GM18519 (cell line): ENCODE measurements around the gene TP53RK.

Experiments used
- ATAC-seq: cut with Tn5 transposase; IDR thresholded peaks from one replicate; pipeline ENCODE4 v1.9.1; 2021; ENCODE audit warnings: mild to moderate bottlenecking, moderate library complexity; ENCODE audit not compliant: unreplicated experiment, low FRiP score

The TP53RK gene

DNA sequence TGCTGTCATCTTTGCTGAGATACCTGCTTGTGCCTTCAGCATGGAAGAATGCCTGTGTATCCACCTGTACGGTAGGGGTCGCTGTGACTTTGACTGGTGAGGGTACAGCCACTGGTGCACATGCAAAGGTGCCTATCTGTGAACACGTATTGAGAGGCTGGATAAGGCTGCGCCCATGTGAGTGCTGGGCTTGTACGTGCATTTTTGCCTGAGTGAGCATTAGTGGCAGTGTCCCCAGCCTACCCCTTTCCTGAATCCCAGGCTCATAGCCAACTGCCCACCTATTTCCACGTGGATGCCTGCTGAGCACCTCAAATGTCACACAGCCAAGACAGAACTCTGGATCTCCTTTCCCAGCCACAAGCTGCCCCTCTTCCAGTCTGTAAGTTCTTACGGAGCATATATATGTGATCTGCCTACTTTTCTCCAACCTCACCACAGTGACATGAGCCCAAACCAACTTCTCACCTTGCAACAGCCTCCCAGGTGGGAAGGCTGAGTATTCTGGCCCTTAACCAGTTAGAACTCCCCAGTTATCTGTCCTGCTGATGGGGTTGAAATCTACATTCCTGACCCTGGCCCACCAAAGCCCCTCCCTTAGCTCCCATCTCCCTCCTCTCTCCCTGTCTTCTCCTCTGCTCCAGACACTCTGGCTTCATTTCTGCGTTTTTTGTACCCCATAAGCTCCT, 19.1 kb upstream of the TP53RK start:
- no peak for ATAC-seq

GRCh38 chr20:46706242-46706641, 17.0 kb upstream of the TP53RK start:
- ATAC-seq: no peak

GRCh38 chr20:46705378-46705729, 16.1 kb upstream of the TP53RK start:
- no peak for ATAC-seq

DNA sequence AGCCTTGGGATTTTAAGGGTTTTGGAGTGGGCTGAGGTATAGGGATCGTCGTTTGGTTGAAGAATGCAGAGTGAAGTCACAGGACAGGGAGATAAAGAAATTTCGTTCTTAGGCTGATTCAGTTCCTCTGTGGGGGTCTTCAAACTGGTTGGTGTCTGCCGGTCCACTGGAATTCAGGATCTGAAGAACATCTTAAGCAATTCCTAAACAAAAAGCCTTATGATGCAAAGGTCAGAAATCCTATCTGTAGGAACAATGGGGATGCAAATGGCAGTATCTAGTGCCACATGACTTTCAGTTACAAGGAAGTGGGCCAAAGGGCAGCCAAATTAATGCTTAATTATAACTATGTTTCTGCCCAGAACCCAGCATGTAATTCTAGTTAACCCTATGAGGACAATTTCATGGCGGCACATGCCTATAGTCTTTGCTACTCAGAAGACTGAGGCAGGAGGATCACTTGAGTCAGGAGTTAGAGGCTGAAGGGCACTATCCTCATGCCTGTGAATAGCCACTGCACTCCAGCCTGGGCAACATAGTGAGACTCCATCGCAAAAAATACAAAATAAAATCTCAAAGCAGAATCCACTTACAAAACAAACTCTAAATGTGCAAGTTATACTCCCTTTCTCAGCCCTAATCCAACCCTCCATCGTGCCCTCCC, 15.6 kb upstream of the TP53RK start:
- no peak for ATAC-seq

- no peak for ATAC-seq
These were observed 14.2 kb upstream of the TP53RK start for GRCh38 chr20:46703435-46703834.

- ATAC-seq: no peak
These were observed 13.4 kb upstream of the TP53RK start for GRCh38 chr20:46702447-46703203.

DNA sequence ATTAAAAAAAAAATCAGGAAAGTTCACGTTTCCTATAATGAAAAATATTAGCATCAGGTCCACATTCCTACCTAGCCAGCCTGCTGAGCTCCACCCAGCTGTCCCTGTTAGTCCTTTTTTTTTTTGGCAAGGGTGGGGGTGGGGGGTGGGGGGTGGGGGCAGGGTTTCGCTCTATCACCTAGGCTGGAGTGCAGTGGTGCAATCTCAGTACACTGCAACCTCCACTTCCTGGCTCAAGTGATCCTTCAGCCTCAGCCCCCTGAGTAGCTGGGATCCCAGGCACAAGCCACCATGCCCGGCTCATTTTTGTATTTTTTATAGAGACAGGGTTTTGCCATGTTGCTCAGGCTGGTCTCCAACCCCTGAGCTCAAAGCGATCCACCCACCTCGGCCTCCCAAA, 12.7 kb upstream of the TP53RK start:
- ATAC-seq: no peak

DNA sequence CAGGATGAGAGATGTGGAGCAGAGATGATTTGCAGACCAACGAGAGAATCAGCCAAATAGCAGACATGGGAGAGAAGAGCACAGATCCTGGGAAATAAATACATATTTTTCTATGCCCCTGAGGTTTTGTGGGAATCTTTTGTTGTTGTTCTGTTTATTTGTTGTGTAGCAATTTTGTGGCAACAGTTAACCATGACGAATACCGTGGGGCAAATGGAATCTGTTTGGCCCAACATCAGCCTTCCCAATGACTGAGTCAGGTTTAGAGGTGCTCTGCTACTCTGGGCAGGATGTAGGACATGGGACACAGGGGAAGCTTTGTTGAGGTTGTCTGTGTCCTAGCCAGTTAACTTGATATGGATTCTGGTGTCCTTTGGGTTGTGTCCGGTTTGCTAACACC, 12.3 kb upstream of the TP53RK start:
- no peak for ATAC-seq

DNA sequence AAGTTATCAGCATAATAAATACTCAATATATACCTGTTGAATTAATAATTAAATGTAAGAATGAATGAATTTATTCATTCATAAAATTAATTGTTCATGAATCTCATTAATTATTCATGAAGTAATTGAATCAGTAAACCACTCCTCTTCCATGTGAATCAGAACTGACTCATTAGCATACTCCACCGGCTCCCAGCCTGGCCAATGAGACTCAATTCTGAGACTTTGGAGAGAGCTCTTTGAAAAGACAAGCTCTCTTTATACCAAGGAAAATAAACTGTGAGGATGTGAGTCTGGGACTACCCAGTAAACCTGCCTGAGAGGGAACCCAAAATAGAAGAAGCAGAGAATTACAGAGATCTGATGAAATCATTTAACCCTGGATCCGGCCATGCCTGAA, 11.8 kb upstream of the TP53RK start:
- ATAC-seq: no peak

GRCh38 chr20:46700481-46700880, 11.2 kb upstream of the TP53RK start:
- ATAC-seq: no peak

DNA sequence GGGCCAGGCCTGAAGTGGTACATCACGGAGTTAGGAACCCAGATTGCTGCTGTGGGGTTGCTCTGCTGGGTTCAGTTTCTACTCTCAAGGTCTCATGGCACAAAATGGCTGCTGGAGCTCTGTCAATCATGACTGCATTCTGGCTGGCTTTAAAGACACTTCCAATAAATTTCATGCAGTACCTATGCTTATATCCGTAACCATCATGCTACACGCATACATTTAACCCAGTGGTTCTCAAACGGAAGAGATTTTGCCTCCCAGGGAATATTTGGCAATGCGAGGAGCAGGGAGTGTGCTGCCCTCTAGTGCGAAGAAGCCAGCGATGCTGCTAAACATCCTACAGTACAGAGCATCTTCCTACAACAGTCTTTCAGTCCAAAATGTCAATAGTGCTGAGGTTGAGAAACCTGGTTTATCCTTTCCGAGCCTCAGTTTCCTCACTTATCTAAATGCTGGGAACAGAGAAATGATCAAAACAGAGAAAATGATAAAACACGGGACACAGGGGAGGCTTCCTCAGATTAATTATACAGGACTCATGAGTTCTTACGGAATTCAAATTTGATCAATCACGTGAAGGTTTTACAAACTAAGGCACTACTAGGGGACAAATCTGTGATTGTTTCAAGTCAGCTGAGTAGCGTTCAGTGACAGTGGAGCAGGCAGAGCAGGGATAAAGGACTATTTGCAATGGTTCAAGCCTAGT, 10.6 kb upstream of the TP53RK start:
- ATAC-seq: no peak

- no peak for ATAC-seq
These were observed 9.5 kb upstream of the TP53RK start for GRCh38 chr20:46698788-46699187.

- no peak for ATAC-seq
These were observed 7.6 kb upstream of the TP53RK start for GRCh38 chr20:46696791-46697279.

DNA sequence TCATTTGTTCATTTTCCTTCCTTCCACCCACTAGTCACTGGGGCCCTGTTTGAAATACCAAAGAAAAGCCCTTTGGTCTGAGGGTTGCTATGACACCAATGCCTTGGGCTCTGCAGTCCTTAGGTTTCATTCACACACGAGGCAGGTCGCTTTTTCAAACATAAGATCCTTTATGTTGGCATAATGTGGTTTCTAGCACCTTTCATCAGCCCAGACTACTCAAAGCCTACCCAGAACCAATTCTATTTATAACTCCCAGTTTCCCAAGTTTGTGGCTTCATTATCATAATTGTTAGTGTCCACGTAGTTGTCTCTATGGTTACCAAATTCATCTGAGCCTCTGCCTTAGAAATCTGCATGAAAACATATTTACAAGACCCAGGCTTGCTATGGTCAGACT, 6.6 kb upstream of the TP53RK start:
- ATAC-seq: no peak

- ATAC-seq: no peak
These were observed 5.2 kb upstream of the TP53RK start for GRCh38 chr20:46694484-46694883.

- no peak for ATAC-seq
These were observed 2.0 kb upstream of the TP53RK start for GRCh38 chr20:46691196-46691595.

DNA sequence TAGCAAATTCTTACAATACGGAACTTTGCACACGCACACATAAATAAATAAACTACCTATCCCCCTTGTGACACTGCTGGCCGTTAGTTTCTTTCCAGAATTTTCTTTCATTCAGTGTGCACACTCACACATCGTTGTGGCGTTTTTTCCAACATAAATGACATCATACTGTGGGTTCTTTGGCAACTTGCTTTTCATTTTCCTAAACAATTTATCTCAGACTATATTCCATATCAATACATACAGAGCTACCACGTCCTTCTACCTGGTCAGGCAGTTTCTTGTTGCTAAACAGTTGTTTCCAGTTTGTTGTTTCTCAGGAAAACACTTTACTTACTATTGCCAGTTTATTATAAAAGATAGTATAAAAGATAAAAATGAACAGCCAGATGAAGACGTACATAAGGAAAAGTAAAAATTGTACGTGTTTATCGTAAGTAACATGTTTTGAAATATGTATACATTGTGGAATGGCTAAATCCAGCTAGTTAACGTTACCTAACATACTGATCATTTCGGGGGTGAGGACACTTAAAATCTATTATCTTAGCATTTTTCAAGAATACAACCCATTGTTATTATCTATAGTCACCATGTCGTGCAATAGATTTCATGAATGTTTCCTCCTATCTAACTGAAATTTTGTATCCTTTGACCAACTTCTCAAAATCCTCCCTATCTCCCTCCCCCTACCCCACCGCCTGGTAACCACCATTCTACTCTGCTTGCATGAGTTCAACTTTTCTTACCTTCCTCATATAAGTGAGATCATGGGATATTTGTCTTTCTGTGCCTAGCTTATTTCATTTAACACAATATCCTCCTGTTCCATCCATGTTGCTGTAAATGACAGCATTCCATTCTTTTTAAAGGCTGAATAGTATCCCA, 1.2 kb upstream of the TP53RK start:
- no peak for ATAC-seq

- no peak for ATAC-seq
These were observed 476 bp upstream of the TP53RK start for GRCh38 chr20:46689754-46690085.

DNA sequence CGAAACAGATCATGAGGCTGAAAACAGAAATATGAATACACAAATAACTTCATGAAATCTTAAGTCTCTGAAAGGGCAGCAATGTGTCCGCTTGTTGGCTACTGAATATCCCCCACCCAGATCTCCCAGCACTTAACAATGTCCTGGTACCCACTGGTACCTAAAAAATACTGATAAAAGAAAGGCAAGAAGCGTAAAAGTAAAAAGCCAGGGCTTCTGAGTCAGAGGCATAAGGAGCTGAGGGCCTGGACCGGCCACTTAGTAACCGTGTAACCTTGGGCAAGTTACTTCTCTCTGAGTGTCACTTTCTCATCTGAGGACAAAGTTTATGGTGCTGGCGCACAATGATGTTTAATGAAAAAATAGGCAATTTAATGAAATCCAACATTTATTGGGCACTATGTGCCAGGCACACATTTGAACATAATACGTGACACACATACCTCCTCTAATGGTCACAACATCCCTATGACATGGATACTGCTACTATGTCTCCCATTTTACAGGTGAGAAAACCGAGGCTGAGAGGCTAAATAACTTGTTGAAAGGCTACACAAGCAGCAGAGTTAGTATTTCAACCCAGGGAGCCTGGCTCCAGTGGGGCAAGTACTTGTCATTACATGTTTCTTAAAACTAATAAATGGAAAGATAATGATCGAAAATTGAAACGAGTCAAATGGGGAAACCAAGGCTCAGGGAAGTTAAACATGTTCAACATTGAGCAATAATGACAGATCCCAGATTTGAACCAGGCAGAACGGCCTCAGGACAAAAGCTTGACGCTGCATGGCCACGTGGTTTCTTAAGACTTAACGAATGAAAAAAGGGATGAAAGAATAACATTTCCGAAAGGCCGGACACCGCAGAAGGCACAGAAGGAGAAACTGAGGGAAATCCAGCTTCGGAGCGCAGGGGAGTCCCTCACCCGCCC, 828 bp downstream of the TP53RK start:
- ATAC-seq: no peak
